ENCODE data around the gene KATNAL2.
"Not testable (repeated sequence)": the region's sequence is repeated elsewhere in the genome, so short reads cannot be mapped to it uniquely, and the experiment has no call there.

The KATNAL2 gene

DNA sequence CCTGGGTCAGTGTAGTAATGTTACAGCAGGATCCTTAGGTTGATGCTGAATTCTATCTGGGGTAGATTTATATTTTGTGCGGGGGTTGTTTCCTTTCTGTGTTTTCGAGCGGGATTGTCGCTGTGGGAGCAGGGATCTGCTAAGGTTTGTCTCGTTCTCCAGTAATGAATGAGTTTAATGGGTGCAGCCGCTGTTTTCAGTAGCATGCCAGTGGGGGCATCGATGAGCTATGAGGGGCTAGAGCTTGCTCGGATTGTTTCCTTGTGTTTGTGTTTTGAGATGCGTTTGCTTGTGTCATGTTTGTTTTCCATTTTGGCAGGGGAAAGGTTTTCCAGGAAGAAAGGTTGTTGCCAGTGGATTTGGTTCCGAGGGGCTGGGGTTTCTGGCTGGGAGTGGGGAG lies 48.9 kb downstream of the KATNAL2 start:
- H3K27me3 ChIP-seq (ENCODE audit: control insufficient read depth, insufficient read depth, low read length, poor library complexity, severe bottlenecking); H3K9me3 ChIP-seq (ENCODE audit: control insufficient read depth, low read length); H3K27ac ChIP-seq (ENCODE audit: insufficient read depth, low read depth, low read length, poor library complexity, severe bottlenecking); H3K36me3 ChIP-seq (ENCODE audit: control insufficient read depth, insufficient read depth, low read length); H3K4me1 ChIP-seq (ENCODE audit: control insufficient read depth, insufficient read depth, low read length); H3K4me3 ChIP-seq (ENCODE audit: insufficient read depth, low read depth, low read length): not testable (repeated sequence)
- no CpG with 5 or more reads among the region's 10 CpGs for WGBS, 2 experiments

DNA sequence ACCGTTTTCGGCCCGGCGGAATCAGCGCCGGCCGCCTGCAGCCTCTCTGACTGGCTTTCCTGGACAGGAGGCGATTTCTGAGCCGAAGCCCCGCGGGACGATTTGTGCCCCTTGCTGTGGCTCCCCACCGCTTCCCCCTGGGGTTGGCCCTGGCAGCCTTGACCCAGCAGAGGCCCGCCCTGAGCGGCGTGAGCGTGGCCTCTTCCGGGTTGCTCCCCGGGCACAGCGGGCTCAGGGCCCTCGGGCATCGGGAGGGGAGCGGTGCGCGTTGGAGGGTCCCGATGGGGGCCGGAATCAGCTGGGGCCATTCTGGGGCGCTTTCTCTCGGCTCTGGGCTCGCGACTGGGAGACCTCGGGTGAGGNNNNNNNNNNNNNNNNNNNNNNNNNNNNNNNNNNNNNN lies 52.1 kb downstream of the KATNAL2 start:
- not testable (repeated sequence) for H3K4me1 ChIP-seq (ENCODE audit: control insufficient read depth, insufficient read depth, low read length); H3K27ac ChIP-seq (ENCODE audit: insufficient read depth, low read depth, low read length, poor library complexity, severe bottlenecking); H3K9me3 ChIP-seq (ENCODE audit: control insufficient read depth, low read length); H3K27me3 ChIP-seq (ENCODE audit: control insufficient read depth, insufficient read depth, low read length, poor library complexity, severe bottlenecking); H3K36me3 ChIP-seq (ENCODE audit: control insufficient read depth, insufficient read depth, low read length); H3K4me3 ChIP-seq (ENCODE audit: insufficient read depth, low read depth, low read length)
- no CpG with 5 or more reads among the region's 32 CpGs for WGBS, 2 experiments

DNA sequence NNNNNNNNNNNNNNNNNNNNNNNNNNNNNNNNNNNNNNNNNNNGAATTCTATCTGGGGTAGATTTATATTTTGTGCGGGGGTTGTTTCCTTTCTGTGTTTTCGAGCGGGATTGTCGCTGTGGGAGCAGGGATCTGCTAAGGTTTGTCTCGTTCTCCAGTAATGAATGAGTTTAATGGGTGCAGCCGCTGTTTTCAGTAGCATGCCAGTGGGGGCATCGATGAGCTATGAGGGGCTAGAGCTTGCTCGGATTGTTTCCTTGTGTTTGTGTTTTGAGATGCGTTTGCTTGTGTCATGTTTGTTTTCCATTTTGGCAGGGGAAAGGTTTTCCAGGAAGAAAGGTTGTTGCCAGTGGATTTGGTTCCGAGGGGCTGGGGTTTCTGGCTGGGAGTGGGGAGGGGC lies 102.5 kb downstream of the KATNAL2 start:
- not testable (repeated sequence) for H3K27ac ChIP-seq (ENCODE audit: insufficient read depth, low read depth, low read length, poor library complexity, severe bottlenecking); H3K4me3 ChIP-seq (ENCODE audit: insufficient read depth, low read depth, low read length); H3K9me3 ChIP-seq (ENCODE audit: control insufficient read depth, low read length); H3K36me3 ChIP-seq (ENCODE audit: control insufficient read depth, insufficient read depth, low read length); H3K27me3 ChIP-seq (ENCODE audit: control insufficient read depth, insufficient read depth, low read length, poor library complexity, severe bottlenecking); H3K4me1 ChIP-seq (ENCODE audit: control insufficient read depth, insufficient read depth, low read length)
- no CpG with 5 or more reads among the region's 10 CpGs for WGBS, 2 experiments

DNA sequence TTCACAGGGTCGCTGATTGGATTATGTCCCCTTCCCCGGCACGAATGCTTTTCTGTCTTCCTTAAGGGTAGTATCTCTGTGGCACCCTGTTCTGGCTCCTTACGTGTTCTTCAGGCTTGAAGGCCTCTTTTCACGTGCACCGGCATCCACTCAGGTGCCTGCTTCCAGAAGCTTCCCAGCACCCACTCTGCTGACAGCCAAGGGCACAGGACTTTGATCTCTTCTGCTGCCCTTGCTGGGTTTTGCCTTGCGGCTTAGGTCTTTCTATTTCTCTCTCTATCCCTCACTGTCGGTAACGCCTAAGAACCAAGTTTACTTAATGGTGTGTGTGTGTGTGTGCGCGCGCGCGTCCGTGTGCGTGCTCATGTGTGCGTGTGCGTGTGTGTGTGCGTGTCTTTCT lies 103.4 kb downstream of the KATNAL2 start:
- no CpG with 5 or more reads among the region's 19 CpGs for WGBS, 2 experiments
- H3K4me1 ChIP-seq (ENCODE audit: control insufficient read depth, insufficient read depth, low read length); H3K36me3 ChIP-seq (ENCODE audit: control insufficient read depth, insufficient read depth, low read length); H3K27ac ChIP-seq (ENCODE audit: insufficient read depth, low read depth, low read length, poor library complexity, severe bottlenecking); H3K9me3 ChIP-seq (ENCODE audit: control insufficient read depth, low read length); H3K27me3 ChIP-seq (ENCODE audit: control insufficient read depth, insufficient read depth, low read length, poor library complexity, severe bottlenecking); H3K4me3 ChIP-seq (ENCODE audit: insufficient read depth, low read depth, low read length): not testable (repeated sequence)

DNA sequence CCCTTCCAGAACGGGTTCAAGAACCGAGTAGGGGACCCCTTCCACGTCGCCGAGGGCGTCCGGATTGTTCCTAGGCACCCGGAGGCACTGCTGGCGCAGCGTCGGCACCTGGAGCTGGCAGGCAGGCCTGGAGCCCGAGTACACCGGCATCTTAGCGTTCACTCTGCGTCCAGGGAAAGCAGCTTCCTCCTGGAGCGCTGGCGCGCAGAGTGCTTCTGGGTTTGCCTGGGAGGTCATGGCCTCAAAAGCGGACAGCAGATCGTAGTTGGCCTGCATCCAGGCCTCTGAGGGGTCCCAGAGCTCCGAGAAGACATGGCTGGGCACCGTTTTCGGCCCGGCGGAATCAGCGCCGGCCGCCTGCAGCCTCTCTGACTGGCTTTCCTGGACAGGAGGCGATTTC lies 105.4 kb downstream of the KATNAL2 start:
- not testable (repeated sequence) for H3K27ac ChIP-seq (ENCODE audit: insufficient read depth, low read depth, low read length, poor library complexity, severe bottlenecking); H3K9me3 ChIP-seq (ENCODE audit: control insufficient read depth, low read length); H3K4me1 ChIP-seq (ENCODE audit: control insufficient read depth, insufficient read depth, low read length); H3K36me3 ChIP-seq (ENCODE audit: control insufficient read depth, insufficient read depth, low read length); H3K4me3 ChIP-seq (ENCODE audit: insufficient read depth, low read depth, low read length); H3K27me3 ChIP-seq (ENCODE audit: control insufficient read depth, insufficient read depth, low read length, poor library complexity, severe bottlenecking)
- 97 to 98% methylated on average over 7 to 8 of the region's 29 CpGs for WGBS, 2 experiments

DNA sequence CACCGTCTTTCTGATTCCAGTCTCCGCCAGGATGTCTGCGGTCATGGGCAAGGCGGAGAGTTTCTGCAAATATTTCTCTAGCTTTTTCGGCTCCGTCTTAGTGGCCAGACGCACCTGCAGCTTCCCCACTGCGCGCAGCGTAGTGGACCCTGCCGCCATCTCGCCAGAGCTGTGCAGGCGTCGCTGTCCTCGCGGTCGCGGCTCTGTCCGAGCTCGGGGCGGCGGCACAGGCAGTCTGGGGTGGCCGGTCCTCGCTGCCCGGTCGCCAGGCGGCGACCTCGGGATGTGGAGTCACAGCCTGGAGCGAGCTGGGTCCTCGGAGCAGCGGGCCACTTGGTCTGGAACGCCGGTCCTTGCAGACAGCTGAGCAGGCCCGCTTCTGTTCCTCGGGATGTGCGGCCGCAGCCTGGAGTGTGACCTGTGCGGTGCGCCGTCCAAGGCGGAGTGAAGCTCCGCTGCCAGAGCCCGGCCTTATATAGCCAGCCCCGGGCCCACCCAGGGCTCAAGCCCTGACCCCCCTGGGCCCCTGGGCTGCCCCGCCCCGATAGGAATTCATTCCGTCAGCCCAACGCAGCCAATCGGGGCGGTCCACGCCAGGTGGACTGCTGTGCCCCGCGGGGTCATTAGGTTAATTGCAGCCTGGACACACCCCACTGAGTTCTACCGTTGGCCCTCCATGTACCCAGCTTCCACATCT lies 106.5 kb downstream of the KATNAL2 start:
- WGBS, 2 experiments = no CpG with 5 or more reads among the region's 55 CpGs
- H3K4me1 ChIP-seq (ENCODE audit: control insufficient read depth, insufficient read depth, low read length); H3K36me3 ChIP-seq (ENCODE audit: control insufficient read depth, insufficient read depth, low read length): not testable (repeated sequence)

DNA sequence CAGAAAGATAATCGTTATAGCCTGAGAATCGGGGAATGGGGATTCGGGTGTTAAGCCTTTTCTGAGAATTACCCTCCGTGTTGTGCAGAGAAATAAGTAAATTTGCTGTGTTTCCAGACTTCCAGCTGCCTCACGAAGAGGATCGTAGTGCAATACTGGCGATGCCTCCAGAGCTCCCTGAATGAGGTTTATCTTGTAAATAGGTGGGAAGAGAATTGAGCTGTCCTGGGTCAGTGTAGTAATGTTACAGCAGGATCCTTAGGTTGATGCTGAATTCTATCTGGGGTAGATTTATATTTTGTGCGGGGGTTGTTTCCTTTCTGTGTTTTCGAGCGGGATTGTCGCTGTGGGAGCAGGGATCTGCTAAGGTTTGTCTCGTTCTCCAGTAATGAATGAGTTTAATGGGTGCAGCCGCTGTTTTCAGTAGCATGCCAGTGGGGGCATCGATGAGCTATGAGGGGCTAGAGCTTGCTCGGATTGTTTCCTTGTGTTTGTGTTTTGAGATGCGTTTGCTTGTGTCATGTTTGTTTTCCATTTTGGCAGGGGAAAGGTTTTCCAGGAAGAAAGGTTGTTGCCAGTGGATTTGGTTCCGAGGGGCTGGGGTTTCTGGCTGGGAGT lies 108.3 kb downstream of the KATNAL2 start:
- not testable (repeated sequence) for H3K4me1 ChIP-seq (ENCODE audit: control insufficient read depth, insufficient read depth, low read length); H3K36me3 ChIP-seq (ENCODE audit: control insufficient read depth, insufficient read depth, low read length); H3K9me3 ChIP-seq (ENCODE audit: control insufficient read depth, low read length); H3K4me3 ChIP-seq (ENCODE audit: insufficient read depth, low read depth, low read length); H3K27me3 ChIP-seq (ENCODE audit: control insufficient read depth, insufficient read depth, low read length, poor library complexity, severe bottlenecking); H3K27ac ChIP-seq (ENCODE audit: insufficient read depth, low read depth, low read length, poor library complexity, severe bottlenecking)
- 92 to 95% methylated on average over 3 of the region's 17 CpGs for WGBS, 2 experiments

More for the DNA sequence above, 106.5 kb downstream of the KATNAL2 start:
- H3K4me3 ChIP-seq (ENCODE audit: insufficient read depth, low read depth, low read length); H3K27me3 ChIP-seq (ENCODE audit: control insufficient read depth, insufficient read depth, low read length, poor library complexity, severe bottlenecking); H3K27ac ChIP-seq (ENCODE audit: insufficient read depth, low read depth, low read length, poor library complexity, severe bottlenecking); H3K9me3 ChIP-seq (ENCODE audit: control insufficient read depth, low read length): not testable (repeated sequence)

DNA sequence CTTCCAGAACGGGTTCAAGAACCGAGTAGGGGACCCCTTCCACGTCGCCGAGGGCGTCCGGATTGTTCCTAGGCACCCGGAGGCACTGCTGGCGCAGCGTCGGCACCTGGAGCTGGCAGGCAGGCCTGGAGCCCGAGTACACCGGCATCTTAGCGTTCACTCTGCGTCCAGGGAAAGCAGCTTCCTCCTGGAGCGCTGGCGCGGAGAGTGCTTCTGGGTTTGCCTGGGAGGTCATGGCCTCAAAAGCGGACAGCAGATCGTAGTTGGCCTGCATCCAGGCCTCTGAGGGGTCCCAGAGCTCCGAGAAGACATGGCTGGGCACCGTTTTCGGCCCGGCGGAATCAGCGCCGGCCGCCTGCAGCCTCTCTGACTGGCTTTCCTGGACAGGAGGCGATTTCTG lies 111.3 kb downstream of the KATNAL2 start:
- 99% methylated on average over 7 of the region's 29 CpGs for WGBS, 2 experiments
- H3K4me1 ChIP-seq (ENCODE audit: control insufficient read depth, insufficient read depth, low read length); H3K27ac ChIP-seq (ENCODE audit: insufficient read depth, low read depth, low read length, poor library complexity, severe bottlenecking); H3K27me3 ChIP-seq (ENCODE audit: control insufficient read depth, insufficient read depth, low read length, poor library complexity, severe bottlenecking); H3K36me3 ChIP-seq (ENCODE audit: control insufficient read depth, insufficient read depth, low read length); H3K4me3 ChIP-seq (ENCODE audit: insufficient read depth, low read depth, low read length); H3K9me3 ChIP-seq (ENCODE audit: control insufficient read depth, low read length): not testable (repeated sequence)

DNA sequence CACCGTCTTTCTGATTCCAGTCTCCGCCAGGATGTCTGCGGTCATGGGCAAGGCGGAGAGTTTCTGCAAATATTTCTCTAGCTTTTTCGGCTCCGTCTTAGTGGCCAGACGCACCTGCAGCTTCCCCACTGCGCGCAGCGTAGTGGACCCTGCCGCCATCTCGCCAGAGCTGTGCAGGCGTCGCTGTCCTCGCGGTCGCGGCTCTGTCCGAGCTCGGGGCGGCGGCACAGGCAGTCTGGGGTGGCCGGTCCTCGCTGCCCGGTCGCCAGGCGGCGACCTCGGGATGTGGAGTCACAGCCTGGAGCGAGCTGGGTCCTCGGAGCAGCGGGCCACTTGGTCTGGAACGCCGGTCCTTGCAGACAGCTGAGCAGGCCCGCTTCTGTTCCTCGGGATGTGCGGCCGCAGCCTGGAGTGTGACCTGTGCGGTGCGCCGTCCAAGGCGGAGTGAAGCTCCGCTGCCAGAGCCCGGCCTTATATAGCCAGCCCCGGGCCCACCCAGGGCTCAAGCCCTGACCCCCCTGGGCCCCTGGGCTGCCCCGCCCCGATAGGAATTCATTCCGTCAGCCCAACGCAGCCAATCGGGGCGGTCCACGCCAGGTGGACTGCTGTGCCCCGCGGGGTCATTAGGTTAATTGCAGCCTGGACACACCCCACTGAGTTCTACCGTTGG lies 112.4 kb downstream of the KATNAL2 start:
- H3K27ac ChIP-seq (ENCODE audit: insufficient read depth, low read depth, low read length, poor library complexity, severe bottlenecking); H3K4me3 ChIP-seq (ENCODE audit: insufficient read depth, low read depth, low read length); H3K4me1 ChIP-seq (ENCODE audit: control insufficient read depth, insufficient read depth, low read length); H3K36me3 ChIP-seq (ENCODE audit: control insufficient read depth, insufficient read depth, low read length); H3K27me3 ChIP-seq (ENCODE audit: control insufficient read depth, insufficient read depth, low read length, poor library complexity, severe bottlenecking); H3K9me3 ChIP-seq (ENCODE audit: control insufficient read depth, low read length): not testable (repeated sequence)
- no CpG with 5 or more reads among the region's 55 CpGs for WGBS, 2 experiments

DNA sequence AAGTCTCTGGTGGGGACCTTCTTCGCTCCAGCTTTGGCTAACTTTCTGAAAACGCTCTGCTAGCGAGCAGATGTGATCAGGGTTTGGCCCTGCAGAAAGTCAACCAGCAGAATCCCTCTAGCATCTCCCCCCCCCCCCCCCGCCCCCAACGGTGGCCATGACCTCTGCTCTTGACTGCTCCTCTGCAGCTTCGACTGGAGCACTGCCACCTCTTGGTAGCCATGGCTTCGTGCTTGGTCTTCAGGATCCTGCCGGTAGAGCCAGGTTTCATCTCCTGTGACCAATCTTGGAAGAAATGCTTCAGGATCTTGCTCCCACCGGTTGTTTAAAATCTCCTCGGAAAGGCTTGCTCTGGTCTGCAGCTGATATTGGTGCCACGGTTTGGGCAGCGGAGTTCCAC lies 113.5 kb downstream of the KATNAL2 start:
- 96 to 97% methylated on average over 4 of the region's 12 CpGs for WGBS, 2 experiments
- not testable (repeated sequence) for H3K4me3 ChIP-seq (ENCODE audit: insufficient read depth, low read depth, low read length); H3K27ac ChIP-seq (ENCODE audit: insufficient read depth, low read depth, low read length, poor library complexity, severe bottlenecking)

More for the DNA sequence above, 113.5 kb downstream of the KATNAL2 start:
- H3K27me3 ChIP-seq (ENCODE audit: control insufficient read depth, insufficient read depth, low read length, poor library complexity, severe bottlenecking); H3K36me3 ChIP-seq (ENCODE audit: control insufficient read depth, insufficient read depth, low read length); H3K9me3 ChIP-seq (ENCODE audit: control insufficient read depth, low read length); H3K4me1 ChIP-seq (ENCODE audit: control insufficient read depth, insufficient read depth, low read length): not testable (repeated sequence)

Data from ectodermal cell (in vitro differentiated cells).